Hepatic stellate cell (primary cell): Measurements from ENCODE around the gene ST8SIA5.

Source experiments
- DNase-seq: peaks from one replicate; pipeline ENCODE4 v3.0.0; 2011; ENCODE audit warnings: low spot score

Gene ST8SIA5

GRCh38 chr18:46740046-46740445 is 16.8 kb downstream of the ST8SIA5 start:
- no peak for DNase-seq

DNA sequence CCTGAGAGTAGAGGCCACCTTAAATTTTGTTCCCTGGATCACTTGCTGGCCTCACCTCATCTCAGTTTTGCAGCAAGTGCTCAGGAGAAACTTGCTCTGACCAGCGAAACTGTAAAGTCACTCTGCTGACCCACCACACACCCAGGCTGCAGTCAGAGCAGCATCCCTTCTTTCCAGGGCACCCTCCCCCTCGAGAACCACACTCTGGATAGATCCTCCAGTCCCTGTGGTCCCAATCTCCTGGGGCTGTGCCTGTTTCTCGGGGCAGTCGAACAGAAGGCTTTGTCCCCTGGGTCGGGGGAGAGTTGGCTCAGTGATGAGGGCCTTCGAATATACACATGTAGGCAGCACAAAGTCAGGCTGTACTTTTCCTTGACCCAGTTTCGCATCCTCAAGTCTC is 18.4 kb downstream of the ST8SIA5 start:
- no peak for DNase-seq

DNA sequence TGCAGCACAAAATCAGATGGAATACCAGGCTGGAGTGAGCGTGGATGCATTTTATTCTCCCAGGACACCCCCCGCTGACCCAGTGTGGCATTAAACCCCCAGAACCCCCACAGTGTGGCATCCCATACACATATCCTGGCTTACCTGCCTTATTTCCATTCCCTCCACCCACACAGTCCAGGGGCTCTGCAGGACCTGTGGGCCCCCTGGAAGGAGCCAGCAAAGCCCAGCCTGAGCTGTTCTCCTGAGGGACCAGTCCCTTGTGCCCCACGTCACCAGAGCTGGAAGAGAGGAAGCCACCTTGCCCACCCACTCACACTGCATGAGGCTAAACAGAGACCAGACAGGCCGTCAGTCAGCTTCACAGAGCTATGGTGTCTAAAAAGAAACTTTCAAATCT is 20.1 kb downstream of the ST8SIA5 start:
- no peak for DNase-seq

GRCh38 chr18:46736135-46736534 is 20.7 kb downstream of the ST8SIA5 start:
- no peak for DNase-seq

DNA sequence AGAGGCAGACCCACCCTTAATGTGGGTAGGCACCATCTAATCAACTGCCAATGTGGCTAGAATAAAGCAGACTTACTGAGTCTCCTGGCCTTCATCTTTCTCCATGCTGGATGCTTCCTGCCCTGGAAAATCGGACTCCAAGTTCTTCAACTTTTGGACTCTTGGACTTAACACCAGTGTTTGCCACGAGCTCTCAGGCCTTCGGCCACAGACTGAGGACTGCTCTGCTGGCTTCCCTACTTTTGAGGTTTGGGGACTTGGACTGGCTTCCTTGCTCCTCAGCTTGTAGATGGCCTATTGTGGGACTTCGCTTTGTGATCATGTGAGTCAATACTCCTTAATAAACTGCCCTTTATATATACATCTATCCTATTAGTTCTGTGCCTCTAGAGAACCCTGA is 21.9 kb downstream of the ST8SIA5 start:
- no peak for DNase-seq

GRCh38 chr18:46733872-46734271 is 23.0 kb downstream of the ST8SIA5 start:
- DNase-seq = no peak

DNA sequence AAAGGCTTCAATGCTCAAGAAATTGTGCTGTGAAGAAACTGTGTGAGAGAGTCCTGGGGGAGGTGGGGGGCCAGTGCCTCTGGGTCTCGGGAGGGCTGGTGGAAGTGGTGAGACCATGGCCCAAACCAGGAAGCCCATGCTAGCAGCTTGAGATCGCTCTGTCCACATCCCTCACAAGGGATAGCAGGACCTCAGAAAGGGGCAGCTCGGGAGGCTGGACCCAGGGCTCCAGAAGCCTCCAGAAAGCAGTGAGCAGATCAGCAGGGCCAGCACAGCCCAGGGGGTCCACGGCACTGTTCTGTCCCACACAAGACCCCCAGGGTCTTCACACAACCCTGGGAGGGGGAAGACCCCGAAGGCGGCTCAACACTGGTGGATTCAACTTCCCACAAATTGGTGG is 24.1 kb downstream of the ST8SIA5 start:
- no peak for DNase-seq

GRCh38 chr18:46732201-46732600 is 24.7 kb downstream of the ST8SIA5 start:
- no peak for DNase-seq

DNA sequence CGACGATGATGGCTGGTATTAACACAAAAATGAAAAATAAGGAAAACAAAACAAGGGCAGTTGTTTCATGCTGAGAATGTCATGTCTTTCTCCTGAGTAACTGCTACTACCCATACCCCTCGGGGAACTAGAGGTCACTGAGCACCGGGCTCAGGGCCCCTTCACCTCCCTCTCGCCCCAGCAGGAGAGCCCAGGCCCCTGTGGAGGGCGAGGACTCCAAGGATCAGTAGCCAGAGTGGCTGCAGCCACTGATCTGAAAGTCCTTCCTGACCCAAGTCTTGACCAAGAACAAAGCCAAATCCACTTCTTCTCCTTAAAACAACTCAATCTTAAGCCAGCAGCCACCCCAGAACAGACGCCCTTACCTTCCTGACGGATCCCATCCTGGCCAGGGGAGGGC is 25.5 kb downstream of the ST8SIA5 start:
- DNase-seq = no peak

DNA sequence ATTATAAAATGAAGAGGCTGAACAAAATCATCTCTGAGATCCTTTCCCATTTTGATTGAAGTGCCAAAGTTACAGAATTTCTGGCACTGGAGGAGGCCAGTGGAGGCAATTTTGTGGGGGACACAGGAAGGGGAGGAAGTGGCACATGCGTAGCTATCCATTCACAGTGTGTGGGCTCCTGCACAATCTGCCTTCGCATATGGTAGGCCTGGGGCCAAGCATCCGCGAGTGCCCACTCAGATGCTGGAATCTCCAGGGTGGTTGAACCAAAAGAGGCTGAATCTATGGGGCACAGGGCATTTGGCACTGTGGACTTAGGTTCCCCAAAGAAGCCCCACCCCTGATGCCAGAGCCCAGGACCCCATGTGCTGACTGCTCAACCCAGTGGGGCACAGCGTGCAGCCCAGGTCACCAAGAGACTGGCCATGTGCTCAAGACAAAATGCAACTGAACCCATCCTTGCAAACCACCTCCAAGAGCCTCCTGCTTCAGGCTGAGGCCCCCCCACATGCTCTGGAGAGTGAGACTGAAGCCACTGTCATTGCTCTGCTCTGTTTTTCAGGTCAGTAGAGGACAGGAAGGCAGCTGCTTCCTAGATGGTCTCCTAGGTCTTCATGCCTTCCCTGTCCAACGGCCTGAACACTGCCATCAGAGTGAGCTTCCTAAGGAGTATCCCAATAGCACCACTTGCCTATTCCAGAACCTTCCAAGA is 28.5 kb downstream of the ST8SIA5 start:
- no peak for DNase-seq

DNA sequence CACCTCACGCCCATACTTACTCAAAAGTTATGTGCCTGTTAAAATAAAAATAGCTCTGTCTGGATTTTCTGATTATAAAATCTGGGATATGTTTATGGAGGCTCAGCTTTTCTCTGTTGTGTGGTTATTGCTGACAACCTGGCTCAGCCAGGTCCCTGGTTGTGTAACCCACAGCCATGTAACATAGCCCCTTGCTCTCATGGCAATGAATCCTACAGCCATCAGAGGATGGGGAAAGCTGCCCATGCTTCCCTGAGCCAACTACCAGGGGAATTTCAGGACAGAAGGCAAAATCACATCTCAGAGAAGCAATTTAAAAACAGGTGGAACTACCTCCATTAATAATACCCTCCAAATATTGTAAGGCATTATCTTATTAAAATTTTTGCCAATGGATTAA is 29.7 kb downstream of the ST8SIA5 start:
- DNase-seq = no peak

DNA sequence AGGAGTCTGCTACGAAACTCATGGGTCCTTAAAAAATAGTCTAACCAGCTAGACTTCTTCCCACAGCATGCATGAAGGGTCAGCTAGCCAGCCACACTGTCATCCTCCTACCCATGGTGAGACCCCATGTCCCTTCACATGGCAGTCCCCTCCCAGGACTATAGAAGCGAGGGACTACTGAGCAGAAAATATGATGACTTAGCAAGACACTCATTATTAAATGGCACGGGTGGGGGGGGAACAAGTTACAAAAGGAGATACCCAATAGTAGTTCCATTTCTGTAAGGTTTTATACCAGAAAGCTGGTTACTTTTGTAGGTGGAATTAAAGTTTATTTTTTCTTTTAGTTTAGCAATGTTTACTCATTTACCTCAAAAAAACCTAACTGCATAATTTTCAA is 31.5 kb downstream of the ST8SIA5 start:
- no peak for DNase-seq

DNA sequence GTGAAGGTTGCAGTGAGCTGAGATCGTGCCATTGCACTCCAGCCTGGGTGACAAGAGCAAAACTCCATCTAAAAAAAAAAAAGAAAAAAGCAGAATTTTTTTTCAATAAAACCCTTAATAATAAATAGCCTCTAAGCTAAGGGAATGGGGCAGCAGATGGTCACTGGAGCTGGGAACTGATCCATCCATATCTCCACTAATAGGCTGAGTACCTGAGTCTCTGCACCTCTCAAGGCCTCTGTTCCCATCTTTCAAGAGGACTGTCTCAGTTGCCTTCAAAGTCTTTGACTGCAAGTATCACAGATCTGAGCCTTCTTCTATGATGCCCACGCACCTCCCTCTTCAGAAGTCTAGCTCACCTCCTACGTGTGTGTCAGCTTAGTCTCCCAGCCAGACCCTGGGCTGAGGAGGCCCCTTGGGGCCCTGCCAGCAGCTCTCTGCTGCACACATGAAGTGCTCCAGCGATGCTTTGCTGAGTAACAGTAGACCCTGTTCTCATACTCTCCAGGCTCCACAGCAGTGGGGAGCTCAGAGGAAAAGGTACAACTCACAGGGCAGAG is 32.9 kb downstream of the ST8SIA5 start:
- no peak for DNase-seq

DNA sequence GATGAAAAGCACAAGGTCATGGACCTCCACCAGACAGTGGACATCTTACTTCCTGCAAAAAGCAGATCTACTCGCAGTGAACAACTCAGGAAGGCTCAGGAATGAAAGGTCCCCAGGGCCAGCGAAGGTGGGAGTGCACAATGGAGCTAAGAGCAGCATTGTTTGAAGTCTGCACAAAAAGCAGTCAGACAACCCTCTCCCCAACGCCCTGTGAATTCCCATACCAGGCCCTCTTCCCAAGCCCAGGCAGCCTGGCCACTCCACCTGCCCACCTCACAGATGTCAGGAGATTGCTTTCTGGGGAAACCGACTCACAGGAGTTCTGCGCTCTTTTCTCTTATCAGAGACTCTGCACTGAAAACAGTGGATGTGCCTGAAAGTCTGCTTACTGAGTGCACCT is 34.8 kb downstream of the ST8SIA5 start:
- no peak for DNase-seq

GRCh38 chr18:46721331-46721730 is 35.5 kb downstream of the ST8SIA5 start:
- DNase-seq = no peak

- no peak for DNase-seq
These were observed 36.3 kb downstream of the ST8SIA5 start for GRCh38 chr18:46720521-46720920.

DNA sequence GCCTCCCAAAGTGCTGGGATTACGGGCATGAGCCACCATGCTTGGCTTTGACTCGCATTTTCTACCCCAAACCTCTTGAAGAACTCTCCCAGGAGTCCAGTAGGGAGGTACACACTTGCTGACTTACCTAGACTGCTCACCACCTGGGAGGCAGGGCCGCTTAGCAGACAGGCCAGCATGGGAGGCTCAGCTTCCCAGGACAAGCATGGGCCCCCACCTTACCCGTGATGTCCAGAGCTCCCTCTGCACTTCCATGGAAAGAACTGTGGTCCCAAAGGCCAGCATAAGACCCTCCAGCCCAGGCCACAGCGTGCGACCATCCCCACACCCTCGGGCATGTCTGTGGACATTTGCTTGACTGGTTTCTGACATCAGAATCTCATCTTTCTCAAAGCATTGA is 36.8 kb downstream of the ST8SIA5 start:
- no peak for DNase-seq

- DNase-seq = no peak
These were observed 37.5 kb downstream of the ST8SIA5 start for GRCh38 chr18:46719388-46719787.

DNA sequence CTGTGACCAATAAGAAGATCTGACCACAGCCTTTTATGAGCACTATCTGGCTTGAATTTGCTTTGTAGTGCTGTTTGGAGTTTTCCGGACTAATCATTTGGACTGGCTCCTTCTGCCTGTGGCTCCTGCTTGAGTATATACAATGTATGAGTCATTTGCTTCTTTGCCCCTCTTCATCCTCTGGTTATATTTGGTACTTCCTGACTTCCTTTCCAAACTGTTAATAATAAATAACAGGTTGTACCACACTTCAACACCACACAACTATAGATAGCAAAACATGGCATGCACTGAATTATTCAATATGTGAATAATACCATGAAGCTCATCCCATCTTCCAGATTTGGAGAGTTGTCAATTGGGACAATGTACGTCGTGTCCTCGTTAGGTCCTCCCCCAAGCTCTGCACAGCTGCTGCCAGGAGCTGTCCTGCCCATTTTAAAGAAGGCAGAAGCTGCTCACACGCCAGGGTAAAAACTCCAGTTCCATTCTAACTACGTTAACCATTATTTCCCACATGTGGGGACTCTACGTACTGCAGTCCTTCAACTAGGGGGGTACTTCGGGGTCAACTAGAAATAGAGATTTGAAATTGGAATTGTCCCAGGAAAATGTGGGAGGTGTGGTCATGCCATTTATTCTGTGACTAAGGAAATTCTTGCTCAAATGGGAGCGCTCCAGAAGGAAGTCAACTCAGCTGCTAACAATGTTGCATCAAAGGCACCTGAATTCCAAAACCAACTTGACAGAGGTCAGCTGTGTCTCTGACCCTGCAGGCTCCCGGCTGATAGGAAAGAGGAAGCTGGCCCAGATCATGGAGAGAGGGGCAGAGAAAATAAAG is 38.1 kb downstream of the ST8SIA5 start:
- DNase-seq = no peak

GRCh38 chr18:46716827-46717226 is 40.0 kb downstream of the ST8SIA5 start:
- no peak for DNase-seq

DNA sequence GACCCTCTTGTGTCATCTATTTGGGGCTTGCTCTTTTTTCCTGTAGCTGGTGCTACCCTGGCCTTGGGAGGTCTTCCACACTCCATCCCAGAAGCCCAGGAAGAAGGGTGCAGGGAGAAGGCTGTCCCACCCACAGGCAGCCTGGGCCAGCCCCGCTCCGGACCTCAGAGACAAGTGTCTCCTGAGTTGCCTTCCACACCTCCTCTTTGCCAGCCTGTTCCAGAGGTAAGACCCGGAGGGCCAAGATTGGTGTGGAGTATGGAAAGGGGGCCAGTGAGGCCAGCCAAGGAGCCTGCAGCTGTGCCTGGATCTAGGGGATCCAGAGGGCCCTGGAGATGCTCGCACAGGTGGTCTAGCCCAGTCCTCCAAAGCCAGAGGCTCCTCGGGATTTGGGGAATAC is 40.5 kb downstream of the ST8SIA5 start:
- no peak for DNase-seq

DNA sequence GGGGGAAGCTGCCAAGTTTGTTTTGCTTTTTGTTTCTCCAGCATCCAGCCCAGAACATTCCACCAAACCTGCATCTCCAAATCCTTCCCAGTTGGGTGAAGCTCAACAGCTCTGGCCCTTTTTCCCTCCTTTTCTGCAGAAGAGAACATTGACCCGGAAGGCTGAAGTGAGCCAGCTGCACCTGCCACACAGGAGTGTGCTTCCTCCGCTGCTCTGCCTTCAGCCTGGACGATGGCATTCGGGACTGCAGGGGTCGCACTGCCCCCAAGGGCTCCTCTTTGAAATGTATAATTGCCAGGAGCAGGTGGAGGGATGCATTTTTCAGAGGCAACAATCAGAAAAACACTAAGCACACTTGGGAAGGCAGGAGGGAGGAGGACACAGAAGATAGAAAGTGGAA is 41.8 kb downstream of the ST8SIA5 start:
- DNase-seq = no peak

DNA sequence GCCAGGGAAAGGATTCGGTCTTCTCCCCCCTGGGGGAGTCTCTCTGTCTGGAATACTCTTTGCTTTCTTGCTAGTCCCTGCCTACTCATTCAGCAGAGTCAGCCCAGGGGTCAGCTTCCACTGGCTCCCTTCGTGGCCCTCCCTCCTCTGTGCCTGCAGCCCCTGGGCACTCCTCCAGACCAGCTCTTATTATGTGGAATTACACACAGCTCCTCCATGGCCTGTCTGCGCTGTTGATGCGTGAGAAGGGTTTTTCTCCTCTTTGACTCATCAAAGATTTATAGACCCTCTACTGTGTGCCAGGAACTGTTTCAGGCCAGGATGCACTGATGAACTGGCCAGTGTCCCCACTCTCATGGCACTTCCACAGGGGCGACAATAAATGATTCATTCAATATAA is 44.4 kb downstream of the ST8SIA5 start:
- DNase-seq = no peak
